Eye (tissue), 1 donor: ENCODE data around the gene OR2AE1.

Experiments
- DNase-seq: peaks from one replicate; pipeline ENCODE4 v3.0.0-alpha.2; 2015

Gene OR2AE1

DNA sequence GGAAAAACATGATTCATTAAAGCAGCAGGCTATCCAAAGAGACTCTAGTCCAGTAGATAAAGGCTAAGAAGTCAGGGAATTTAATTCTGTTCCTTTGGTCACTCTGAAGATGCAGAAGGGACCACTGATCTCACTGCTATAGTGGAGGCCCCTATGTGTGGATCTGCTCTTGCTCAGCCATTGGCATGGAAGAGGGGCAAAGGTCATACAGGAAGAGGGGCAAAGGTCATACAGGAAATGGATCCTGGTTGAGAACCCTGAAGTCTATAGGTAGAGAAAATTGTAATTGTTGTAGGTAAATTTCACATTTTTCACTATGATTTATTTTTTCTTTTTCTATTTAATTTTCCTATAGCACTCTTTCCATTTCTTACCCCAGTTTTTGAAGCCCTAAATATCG is 21.6 kb downstream of the OR2AE1 start:
- no peak for DNase-seq

DNA sequence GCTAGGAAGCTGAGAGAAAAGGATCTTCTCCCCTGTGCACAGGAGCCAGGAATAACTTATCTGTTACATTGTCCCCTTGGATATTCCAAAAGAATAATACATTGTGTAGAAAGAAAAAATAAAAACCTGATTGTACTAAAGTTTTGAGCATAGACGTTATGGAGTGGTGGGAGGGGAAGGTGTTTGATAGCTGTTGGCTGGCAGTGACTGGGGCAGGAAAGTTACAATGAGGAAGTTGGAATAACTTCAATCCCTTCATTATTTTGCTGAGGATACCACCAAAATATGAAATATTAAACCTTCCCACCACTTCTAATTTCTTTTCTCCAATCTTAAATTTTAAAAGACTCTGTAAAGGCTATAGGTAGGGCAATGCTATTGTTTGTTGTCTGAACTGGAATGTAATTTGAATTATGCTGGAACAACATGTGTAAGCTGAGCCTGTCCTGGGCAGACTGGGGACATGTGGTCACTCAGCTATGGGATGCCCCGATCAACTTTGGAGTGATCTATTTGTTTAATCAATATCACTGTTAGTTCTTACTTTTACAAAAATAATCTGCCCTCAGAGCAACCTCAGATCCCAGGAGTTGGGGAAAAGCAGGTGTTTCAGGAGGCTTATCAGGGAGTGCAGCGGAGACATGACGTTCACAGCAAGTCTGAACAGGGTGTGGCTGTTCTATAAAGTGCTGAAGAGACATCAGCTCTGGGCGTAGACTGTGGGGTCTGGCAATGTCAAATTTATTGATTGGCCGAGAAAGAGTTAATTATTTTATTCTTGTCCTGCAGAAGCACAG is 28.2 kb downstream of the OR2AE1 start:
- no peak for DNase-seq

DNA sequence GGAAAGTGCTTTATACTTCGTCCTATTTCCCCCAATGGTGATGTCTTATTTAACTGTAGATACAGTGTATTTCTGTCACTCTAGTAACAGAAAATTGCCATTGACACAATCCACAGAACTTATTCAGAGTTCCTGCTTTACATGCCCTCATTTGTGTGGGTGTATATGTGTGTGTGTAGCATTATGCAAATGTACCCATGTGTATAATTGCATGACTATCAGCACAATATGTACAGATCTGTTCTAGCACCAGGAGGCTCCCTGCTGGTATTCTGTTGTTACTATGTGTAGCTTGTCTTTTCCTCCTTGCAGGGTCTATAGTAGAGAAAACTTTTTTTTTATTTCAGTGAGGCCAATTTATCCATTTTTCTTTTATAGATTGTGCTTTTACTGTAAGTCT is 32.5 kb downstream of the OR2AE1 start:
- no peak for DNase-seq

DNA sequence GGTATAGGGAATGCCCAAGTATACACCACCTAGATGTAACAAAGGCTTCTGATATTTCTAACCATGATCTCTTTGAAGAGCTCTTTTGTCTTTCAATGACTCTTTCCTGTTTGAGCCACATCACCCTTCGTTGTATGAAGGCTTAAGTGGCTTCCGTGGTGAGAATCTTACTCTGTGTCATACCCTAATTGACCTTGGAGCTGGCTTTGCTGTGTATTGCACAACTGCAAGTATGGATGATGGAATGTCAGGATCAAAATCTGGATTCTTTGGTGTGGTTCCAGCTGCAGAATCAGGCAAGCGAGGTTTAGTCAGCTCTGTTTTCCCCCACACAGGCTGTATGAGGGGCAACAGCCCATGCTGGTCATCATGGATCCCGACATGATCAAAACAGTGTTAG is 33.0 kb downstream of the OR2AE1 start:
- DNase-seq: no peak

DNA sequence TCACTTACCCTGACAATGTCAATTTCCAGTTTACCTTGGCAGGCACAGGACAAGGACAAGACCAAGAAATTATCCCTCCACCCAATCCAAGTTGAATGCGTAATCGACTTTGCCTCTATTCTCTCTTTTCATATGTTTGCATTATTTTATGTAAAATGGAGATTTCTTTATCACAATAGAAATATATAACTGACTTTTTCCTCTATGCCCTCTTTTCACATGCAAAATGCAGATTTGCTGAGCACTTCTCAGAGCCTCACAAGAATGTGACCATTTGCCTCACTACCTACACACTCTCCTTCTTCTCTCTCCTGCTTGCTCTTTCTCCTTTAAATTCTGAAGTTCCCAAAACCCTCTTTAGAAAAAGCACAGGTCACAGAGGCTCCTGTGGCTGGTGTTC is 33.9 kb downstream of the OR2AE1 start:
- no peak for DNase-seq

DNA sequence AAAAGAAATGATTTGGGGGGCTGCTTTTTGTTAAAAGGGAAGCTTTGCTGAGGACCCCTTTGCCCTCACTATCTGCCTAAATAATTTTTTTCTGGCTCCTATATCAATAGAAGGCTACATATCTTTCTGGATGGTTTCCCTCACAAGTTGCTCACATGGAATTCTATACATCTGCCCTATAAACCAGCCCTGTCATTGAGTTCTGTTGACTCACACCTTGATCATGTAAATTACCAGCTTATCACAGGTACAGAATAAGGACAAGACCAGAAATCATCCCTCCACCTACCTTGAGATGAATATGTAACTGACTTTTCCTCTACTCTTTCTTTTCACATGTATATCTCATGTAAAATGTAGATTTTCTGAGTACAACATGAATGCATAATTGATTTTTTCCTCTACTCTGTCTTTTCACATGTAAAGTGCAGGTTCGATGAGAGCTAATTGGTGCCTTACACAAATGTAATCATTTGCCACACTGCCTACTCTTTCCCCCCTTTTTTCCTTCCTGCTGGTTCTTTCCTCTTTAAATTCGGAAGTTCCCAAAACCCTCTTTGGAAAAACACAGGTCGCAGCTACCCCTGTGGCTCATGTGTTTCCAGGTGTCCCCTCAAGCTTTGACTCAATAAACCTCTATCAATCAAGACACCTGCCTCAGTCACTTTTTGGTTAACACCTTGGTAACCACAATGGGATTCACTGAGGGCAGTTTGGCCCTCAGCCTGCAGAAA is 36.5 kb downstream of the OR2AE1 start:
- DNase-seq: no peak

DNA sequence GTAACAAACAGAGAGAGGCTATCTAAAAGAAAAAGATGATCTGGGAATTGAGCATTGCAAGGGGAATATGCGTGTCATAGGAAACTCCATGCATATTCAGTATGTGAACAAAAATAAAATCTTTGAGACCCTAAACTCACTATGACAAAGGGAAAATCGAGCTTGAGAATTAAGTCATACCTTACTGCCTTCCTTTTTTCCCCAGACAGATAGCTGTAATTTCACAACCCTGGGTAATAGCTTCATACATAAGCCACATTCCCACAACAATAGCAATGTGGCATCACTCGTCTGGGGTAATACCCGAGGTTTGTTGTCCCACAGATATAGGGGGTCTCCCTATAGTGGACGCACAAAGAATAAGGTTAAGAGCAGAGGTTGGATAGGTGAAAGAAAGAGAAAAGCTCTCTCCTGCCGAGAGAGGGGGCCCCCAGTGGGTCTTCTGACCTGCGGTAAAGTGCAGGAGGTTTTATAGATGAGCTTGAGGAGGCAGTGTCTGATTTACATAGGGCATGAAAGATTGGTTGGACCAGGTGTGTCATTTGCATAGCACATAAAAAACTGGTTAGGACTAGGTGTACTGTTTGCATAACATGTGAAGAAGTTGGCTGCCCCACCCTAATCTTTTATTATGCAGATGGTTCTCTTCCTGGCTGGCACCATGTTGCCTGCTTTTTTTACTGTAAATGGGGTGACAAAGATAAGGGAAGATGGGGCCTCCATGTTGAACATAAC is 37.4 kb downstream of the OR2AE1 start:
- no peak for DNase-seq

DNA sequence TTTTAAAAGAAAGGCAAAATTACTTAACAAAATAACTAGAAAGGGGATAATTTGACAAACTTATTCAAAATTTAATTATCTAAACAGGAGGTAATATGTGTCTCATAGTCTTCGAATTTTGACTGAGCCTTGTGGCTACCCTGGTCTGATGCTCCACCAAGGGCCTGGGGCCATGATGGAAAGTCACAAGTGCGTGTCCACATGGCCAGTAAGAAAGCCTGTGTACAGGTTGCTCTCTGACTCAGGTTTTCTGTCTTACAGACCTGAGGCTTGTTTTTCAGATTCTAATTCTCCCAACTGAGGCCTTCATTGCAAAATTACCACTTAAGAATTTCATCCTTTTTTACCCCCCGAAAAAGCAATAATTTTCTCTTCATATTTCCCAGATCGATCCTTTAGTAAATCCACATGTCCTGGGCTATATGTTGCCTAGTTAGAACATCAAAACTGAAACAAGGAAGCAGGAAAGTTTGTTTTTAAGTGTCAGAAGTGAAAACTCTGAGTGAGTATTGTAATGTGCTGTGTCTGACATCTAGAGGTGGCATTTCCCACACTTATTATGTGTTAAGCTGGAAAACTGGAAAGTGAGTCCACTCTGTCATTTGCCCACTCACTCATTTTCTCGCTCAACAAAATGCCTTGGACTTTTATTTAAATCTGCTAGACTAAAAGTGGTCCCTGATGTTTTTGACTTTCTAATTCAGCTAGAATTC is 39.0 kb downstream of the OR2AE1 start:
- DNase-seq: peak; percentile 5

DNA sequence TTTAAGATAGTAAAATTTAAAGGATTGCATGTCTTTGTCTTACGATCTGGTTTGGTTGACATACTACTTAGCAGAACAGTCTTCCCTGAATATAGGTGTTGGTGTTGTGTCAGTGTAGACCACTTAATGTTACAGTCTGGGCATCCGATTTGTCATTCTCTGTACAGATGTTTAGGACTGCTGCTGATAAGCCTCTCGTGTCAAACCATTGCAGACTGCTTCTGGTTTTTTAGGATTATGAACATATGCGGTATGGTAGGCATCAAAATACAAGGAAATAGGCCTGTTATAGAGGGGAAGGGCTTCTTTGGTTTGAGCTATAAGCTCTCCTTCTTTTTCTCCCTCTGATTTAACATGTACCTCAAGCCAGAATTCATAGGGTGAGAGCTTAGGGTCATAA is 41.6 kb downstream of the OR2AE1 start:
- DNase-seq: no peak

DNA sequence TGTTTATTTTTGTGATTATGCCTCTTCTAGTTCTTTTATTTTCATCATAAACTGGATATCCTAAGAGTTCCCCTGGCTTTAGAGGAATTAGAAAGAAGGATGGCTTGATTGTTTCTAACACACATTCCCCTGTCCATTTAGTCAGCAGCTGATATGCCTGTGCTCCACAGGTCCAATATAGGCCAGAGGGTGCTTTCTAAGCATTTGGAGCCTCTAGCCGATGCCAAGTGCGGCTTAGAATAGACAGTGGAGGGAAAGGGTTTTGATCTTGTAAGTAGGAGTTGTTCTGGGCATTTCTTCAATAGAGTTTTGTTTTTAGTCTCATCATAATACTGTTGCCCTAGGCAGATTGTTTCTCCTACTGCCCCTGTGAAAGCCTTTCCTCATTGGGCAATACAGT is 42.5 kb downstream of the OR2AE1 start:
- DNase-seq: no peak

DNA sequence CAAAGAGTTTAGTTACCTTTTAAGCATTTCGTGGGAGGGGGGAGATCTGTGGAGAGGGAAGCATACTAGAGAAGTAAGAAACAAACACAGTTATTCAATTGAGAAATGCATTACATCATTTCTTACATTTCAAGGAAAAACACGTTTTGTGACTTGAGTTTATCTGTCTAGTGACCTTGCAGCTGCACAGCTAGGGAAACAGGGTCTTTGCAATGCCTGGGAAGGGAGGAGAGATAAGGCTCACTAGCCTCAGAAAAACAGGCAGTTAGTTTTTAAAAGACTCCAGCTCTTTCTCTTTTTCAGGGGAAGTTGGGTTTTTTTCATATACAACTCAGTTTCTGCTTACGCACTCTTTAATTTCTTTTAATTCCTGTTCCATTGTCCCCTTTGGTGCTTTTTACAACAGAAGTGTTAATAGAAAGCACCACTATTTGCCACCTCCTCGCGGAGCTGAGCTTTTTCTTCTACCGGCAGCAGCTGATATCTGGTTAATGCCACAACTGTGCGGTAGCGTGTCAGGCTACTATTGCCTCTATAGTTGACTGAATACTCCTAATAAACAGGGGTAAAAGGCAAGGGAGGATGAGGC is 43.5 kb downstream of the OR2AE1 start:
- DNase-seq: peak; percentile 2

DNA sequence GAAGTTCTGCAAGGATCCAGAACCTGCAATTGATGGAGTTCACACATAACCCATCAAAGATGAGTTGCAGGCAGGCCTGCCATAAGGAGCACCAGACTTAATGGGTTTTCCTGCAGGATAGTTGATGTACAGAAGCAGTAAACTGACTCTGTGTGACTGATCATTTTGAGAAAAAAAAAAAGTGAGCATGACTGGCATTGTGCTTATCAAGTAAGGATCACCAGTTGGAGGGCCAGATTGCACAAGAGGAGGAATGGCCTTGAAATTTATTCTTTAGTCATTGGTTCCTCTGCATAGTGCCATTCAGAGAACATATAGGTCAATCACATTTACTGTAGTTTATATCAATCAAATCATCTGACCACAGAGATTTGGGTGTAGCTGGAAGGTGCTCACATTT is 45.2 kb downstream of the OR2AE1 start:
- no peak for DNase-seq

DNA sequence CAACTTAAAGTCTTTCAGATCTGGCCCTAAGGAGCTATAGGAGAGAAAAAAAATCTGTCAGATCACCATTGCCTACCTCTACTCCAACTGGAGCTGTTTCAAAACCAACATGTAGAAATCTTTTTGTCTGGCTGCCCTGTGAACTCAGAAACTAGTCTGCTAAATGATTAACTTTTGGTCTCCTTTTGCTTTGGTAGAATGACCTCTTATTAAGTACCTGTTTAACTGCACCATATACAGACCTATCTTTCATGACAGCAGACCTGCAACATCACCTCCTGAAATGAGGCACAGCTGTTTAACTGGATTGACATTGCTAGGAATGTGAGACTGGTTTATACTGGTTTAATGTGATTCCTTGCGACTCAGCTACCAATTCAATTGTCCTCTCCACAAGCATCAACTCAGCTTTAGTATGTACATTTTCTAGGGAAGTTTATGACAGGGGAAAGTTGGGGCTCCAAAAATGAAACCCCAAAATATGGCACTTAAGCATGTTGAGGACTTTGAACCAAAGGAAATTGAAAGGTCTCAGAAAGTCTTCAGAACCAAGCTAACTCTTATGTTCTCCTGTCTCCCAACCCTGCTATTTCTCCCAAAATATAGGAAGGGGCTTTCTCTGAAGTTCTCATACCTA is 47.2 kb downstream of the OR2AE1 start:
- no peak for DNase-seq

DNA sequence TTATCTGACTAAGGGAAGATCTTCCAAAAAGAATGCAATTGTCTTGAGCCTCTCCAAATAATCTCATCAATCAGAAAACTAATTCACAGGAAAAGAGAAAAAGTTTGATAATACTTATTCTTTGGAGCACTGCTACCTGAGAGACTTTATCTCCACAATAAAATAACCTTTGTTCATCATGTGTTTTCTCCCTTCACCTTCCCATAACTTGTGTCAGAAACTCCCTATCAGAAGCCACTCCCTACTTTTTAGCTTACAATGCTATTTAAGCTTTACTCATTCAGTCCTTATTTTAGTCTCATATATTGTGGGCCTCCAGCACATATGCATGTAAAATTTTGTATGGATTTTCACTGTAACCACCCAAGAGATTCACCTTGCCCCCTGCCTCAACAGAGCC is 48.0 kb downstream of the OR2AE1 start:
- DNase-seq: no peak

DNA sequence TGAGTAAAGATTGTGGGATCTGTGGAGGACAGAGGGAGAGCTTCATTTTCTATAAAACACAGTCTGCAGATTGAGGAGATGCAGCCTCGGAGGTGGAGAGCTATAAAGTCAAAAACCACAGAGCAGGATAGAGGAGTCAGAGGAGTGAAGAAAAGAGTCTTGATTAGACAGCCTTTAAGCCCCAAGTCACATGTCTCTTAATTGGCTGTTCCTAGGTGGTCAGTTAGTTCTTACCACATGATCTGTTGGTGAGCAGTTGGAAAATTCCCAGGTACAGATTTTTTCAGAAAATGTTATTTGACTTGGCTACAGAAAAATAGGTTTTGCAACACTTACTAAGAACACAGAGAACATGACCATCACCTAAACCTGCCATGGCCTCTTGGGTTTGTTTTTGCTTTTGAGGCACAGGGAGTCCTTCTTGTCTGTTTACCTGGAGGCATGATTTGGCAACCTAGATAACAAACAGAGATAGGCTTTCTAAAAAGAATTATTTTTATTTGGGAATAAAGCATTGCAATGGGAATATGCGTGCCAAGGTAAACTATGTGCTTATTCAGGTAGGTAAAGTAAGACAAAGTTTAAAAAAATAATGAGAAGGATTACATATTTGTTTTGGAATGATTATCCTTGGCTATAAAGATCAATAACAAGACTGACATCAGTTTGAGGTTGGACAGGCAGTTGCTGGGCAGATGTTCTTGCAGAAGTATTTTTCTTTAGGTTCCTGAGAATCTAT is 49.6 kb downstream of the OR2AE1 start:
- DNase-seq: no peak
